Endodermal cell (in vitro differentiated cells): ENCODE measurements around the gene CORO2B. TPM values are rescaled to one million over a fixed set of nuclear protein-coding genes. Genes with fewer than 3 reads are reported as not detected.

ENCODE experiments used
- DNase-seq: peaks from one replicate; pipeline ENCODE4 v3.0.0-alpha.2; 2017
- H3K27ac ChIP-seq: 2 replicates; pipeline ENCODE4 v1.5.1; 2013; ENCODE audit warnings: mild to moderate bottlenecking, low read depth, low read length, moderate library complexity
- H3K27me3 ChIP-seq: 2 replicates; pipeline ENCODE4 v1.6.1; 2013; ENCODE audit warnings: mild to moderate bottlenecking, low read length, moderate library complexity; ENCODE audit not compliant: insufficient read depth, control insufficient read depth, poor library complexity, severe bottlenecking
- H3K36me3 ChIP-seq: 2 replicates; pipeline ENCODE4 v1.7.0; 2013; ENCODE audit warnings: mild to moderate bottlenecking, low read length, moderate library complexity; ENCODE audit not compliant: control insufficient read depth, insufficient read depth
- H3K4me1 ChIP-seq: one replicate; pipeline ENCODE4 v1.7.0; 2013; ENCODE audit warnings: low read length; ENCODE audit not compliant: control insufficient read depth, insufficient read depth
- H3K4me3 ChIP-seq: 2 replicates; pipeline ENCODE4 v1.5.1; 2013; ENCODE audit warnings: mild to moderate bottlenecking, low read length, moderate library complexity
- H3K9ac ChIP-seq: 2 replicates; pipeline ENCODE4 v1.6.1; 2013; ENCODE audit warnings: mild to moderate bottlenecking, low read length, moderate library complexity; ENCODE audit not compliant: poor library complexity, severe bottlenecking; ENCODE audit errors: extremely low read depth
- H3K9me3 ChIP-seq: 2 replicates; pipeline ENCODE4 v1.6.1; 2013; ENCODE audit warnings: mild to moderate bottlenecking, low read length, moderate library complexity; ENCODE audit not compliant: control insufficient read depth
- H3K27ac Mint-ChIP-seq: 2 replicates; pipeline ENCODE4 v1.8.0; 2020; ENCODE audit warnings: mixed read lengths
- H3K27me3 Mint-ChIP-seq: 2 replicates; pipeline ENCODE4 v1.8.0; 2021; ENCODE audit warnings: mild to moderate bottlenecking, mixed read lengths; ENCODE audit not compliant: insufficient read depth
- H3K36me3 Mint-ChIP-seq: 2 replicates; pipeline ENCODE4 v1.8.0; 2020; ENCODE audit warnings: low read depth, mixed read lengths
- H3K4me1 Mint-ChIP-seq: 2 replicates; pipeline ENCODE4 v1.8.0; 2020; ENCODE audit warnings: mixed read lengths
- H3K4me3 Mint-ChIP-seq: 2 replicates; pipeline ENCODE4 v1.8.0; 2020; ENCODE audit warnings: mild to moderate bottlenecking, moderate library complexity, mixed read lengths
- H3K9me3 Mint-ChIP-seq: 2 replicates; pipeline ENCODE4 v1.8.0; 2020; ENCODE audit warnings: mild to moderate bottlenecking, mixed read lengths
- CTCF ChIP-seq: fragments of 200-600 bp; sonication (generic); conservative IDR thresholded peaks from 2 replicates; pipeline ENCODE4 v1.5.0; 2021; ENCODE audit warnings: antibody characterized with exemption, mild to moderate bottlenecking
- WGBS, 2 experiments: methylation state at CpG; one replicate each; pipeline versions ENCODE4 v1.1.5 to v1.1.7; 2013; ENCODE audit warnings: missing lambda C conversion rate in 2 of 2, mixed read lengths in 1 of 2; ENCODE audit not compliant: insufficient coverage in 1 of 2, insufficient read length in 1 of 2; 5-methylcytosine and 5-hydroxymethylcytosine counted together
- total RNA-seq, 2 donors: library from RNA; stranded (reverse); fragmentation: NEBNext Ultra II Directional in 1 of 2; extraction: Animal tissue kit (Norgen Biotek cat#: 25700) in 1 of 2; gene quantifications; 2 replicates in 1 of 2; 3 replicates in 1 of 2; pipeline ENCODE4 v1.2.1, GENCODE V29; 2021

The CORO2B gene
- total RNA-seq, 2 donors from 2014 or later = 1.1 to 1.2 TPM

GRCh38 chr15:68594533-68595259 lies 15.9 kb downstream of the CORO2B start:
- H3K9me3 Mint-ChIP-seq = no peaks in the 10 kb centered on the region
- H3K4me1 Mint-ChIP-seq = peaks cover 7% of the 10 kb centered on the region
- TF ChIP-seq CTCF = no peak
- H3K4me3 Mint-ChIP-seq = no peak overlapping the region
- no peaks in the 10 kb centered on the region for H3K27me3 ChIP-seq
- peaks cover 5% of the 10 kb centered on the region for H3K4me1 ChIP-seq
- 89 to 91% methylated on average over 4 to 6 of the region's 6 CpGs for WGBS, 2 experiments
- no peaks in the 10 kb centered on the region for H3K36me3 Mint-ChIP-seq
- no peak for DNase-seq
- no peak overlapping the region for H3K4me3 ChIP-seq
- peaks cover 9% of the 10 kb centered on the region for H3K27me3 Mint-ChIP-seq
- H3K9me3 ChIP-seq = no peaks in the 10 kb centered on the region
- H3K27ac Mint-ChIP-seq = no peak overlapping the region
- no peaks in the 10 kb centered on the region for H3K36me3 ChIP-seq
- H3K27ac ChIP-seq = no peak overlapping the region
- no peak overlapping the region for H3K9ac ChIP-seq

GRCh38 chr15:68595260-68595564 lies 16.4 kb downstream of the CORO2B start:
- Histone ChIP-seq H3K27me3 (no peaks in the 10 kb centered on the region), H3K27ac (no peak overlapping the region), H3K4me1 (no peaks in the 10 kb centered on the region), H3K9ac (no peak overlapping the region), H3K9me3 (no peaks in the 10 kb centered on the region), H3K36me3 (no peaks in the 10 kb centered on the region), H3K4me3 (no peak overlapping the region)
- DNase-seq = no peak
- no peaks in the 10 kb centered on the region for H3K9me3 Mint-ChIP-seq
- H3K27me3 Mint-ChIP-seq = peaks cover 9% of the 10 kb centered on the region
- H3K4me1 Mint-ChIP-seq = peaks cover 9% of the 10 kb centered on the region
- H3K27ac Mint-ChIP-seq = no peak overlapping the region
- 83 to 92% methylated on average over 3 of the region's 3 CpGs for WGBS, 2 experiments
- no peaks in the 10 kb centered on the region for H3K36me3 Mint-ChIP-seq
- TF ChIP-seq CTCF = no peak
- no peak overlapping the region for H3K4me3 Mint-ChIP-seq

- DNase-seq = no peak
- H3K4me3 ChIP-seq = no peak overlapping the region
- H3K27ac ChIP-seq = no peak overlapping the region
- H3K9ac ChIP-seq = no peak overlapping the region
- Mint-ChIP-seq H3K27ac (peak overlapping the region; percentile 37), H3K36me3 (no peaks in the 10 kb centered on the region), H3K27me3 (peaks cover 9% of the 10 kb centered on the region), H3K9me3 (no peaks in the 10 kb centered on the region), H3K4me1 (peaks cover 9% of the 10 kb centered on the region), H3K4me3 (no peak overlapping the region)
- 87 to 91% methylated on average over 10 to 17 of the region's 17 CpGs for WGBS, 2 experiments
- TF ChIP-seq CTCF = no peak
- no peaks in the 10 kb centered on the region for H3K9me3 ChIP-seq
- no peaks in the 10 kb centered on the region for H3K36me3 ChIP-seq
- H3K27me3 ChIP-seq = no peaks in the 10 kb centered on the region
- H3K4me1 ChIP-seq = no peaks in the 10 kb centered on the region
Observed at GRCh38 chr15:68595761-68596160, 17.0 kb downstream of the CORO2B start.
